Endometrium (tissue), 2 donors: ENCODE results near the gene ZNF587.
"Not testable (repeated sequence)": the region's sequence is repeated elsewhere in the genome, so short reads cannot be mapped to it uniquely, and the experiment has no call there.

Experiments used
- FAIRE-seq: peaks from 2 replicates; lab custom pipeline; 2012; peaks lifted over from hg19 to GRCh38; lab: Jason Lieb, UNC
- donor health status: control.
- donor health status: control.

Gene ZNF587

GRCh38 chr19:57823155-57823554, 26.5 kb upstream of the ZNF587 start:
- not testable (repeated sequence) for FAIRE-seq

- not testable (repeated sequence) for FAIRE-seq
These were observed 26.1 kb upstream of the ZNF587 start for GRCh38 chr19:57823608-57824007.

GRCh38 chr19:57825511-57825910, 24.1 kb upstream of the ZNF587 start:
- no peak for FAIRE-seq

GRCh38 chr19:57829316-57829715, 20.3 kb upstream of the ZNF587 start:
- FAIRE-seq = no peak

- no peak for FAIRE-seq
These were observed 19.5 kb upstream of the ZNF587 start, which contains the start of gene ZNF587B for GRCh38 chr19:57830071-57830602. ZNF587B (plus strand) TSS chr19:57830299; CDS start chr19:57830529, 230 bp downstream.

GRCh38 chr19:57836991-57837390, 12.7 kb upstream of the ZNF587 start:
- FAIRE-seq = not testable (repeated sequence)

GRCh38 chr19:57838622-57839191, 11.0 kb upstream of the ZNF587 start:
- FAIRE-seq = not testable (repeated sequence)

GRCh38 chr19:57841122-57841763, 8.4 kb upstream of the ZNF587 start:
- FAIRE-seq = no peak

- not testable (repeated sequence) for FAIRE-seq
These were observed 2.5 kb upstream of the ZNF587 start for GRCh38 chr19:57847164-57847563.

- not testable (repeated sequence) for FAIRE-seq
These were observed 445 bp upstream of the ZNF587 start for GRCh38 chr19:57849162-57849665.

GRCh38 chr19:57850553-57851017, 926 bp downstream of the ZNF587 start:
- FAIRE-seq = no peak

GRCh38 chr19:57851812-57852603, 2.3 kb downstream of the ZNF587 start:
- FAIRE-seq = not testable (repeated sequence)

GRCh38 chr19:57854117-57854516, 4.5 kb downstream of the ZNF587 start:
- not testable (repeated sequence) for FAIRE-seq

- not testable (repeated sequence) for FAIRE-seq
These were observed 12.7 kb downstream of the ZNF587 start for GRCh38 chr19:57862351-57862750.

GRCh38 chr19:57867868-57868492, 18.3 kb downstream of the ZNF587 start:
- no peak for FAIRE-seq

GRCh38 chr19:57869655-57870054, 20.0 kb downstream of the ZNF587 start:
- FAIRE-seq = not testable (repeated sequence)

- no peak for FAIRE-seq
These were observed 20.6 kb downstream of the ZNF587 start for GRCh38 chr19:57870225-57870624.

GRCh38 chr19:57872450-57872849, 22.8 kb downstream of the ZNF587 start:
- FAIRE-seq = no peak

- not testable (repeated sequence) for FAIRE-seq
These were observed 24.5 kb downstream of the ZNF587 start for GRCh38 chr19:57873883-57874799.

- no peak for FAIRE-seq
These were observed 36.4 kb downstream of the ZNF587 start for GRCh38 chr19:57886046-57886445.
